GM10847 (cell line): ENCODE results near the gene SORCS2.

ENCODE experiments used
- POLR2A ChIP-seq: IDR thresholded peaks from 2 replicates; pipeline ENCODE4 v1.6.1; 2011; ENCODE audit not compliant: insufficient read length; ENCODE audit errors: extremely low read depth

The SORCS2 gene

GRCh38 chr4:7705593-7705992, 513.3 kb downstream of the SORCS2 start:
- no peak for TF ChIP-seq POLR2A

- TF ChIP-seq POLR2A = no peak
These were observed 515.9 kb downstream of the SORCS2 start for GRCh38 chr4:7708238-7708637.

- TF ChIP-seq POLR2A = no peak
These were observed 516.6 kb downstream of the SORCS2 start for GRCh38 chr4:7708981-7709380.

- TF ChIP-seq POLR2A = no peak
These were observed 517.1 kb downstream of the SORCS2 start for GRCh38 chr4:7709431-7709830.

- no peak for TF ChIP-seq POLR2A
These were observed 517.8 kb downstream of the SORCS2 start for GRCh38 chr4:7710126-7710525.

- TF ChIP-seq POLR2A = no peak
These were observed 518.4 kb downstream of the SORCS2 start for GRCh38 chr4:7710576-7711306.

GRCh38 chr4:7711307-7711963, 519.1 kb downstream of the SORCS2 start:
- no peak for TF ChIP-seq POLR2A

GRCh38 chr4:7712021-7712671, 519.8 kb downstream of the SORCS2 start:
- no peak for TF ChIP-seq POLR2A

GRCh38 chr4:7713757-7714156, 521.4 kb downstream of the SORCS2 start:
- TF ChIP-seq POLR2A = no peak

GRCh38 chr4:7714176-7714575, 521.8 kb downstream of the SORCS2 start:
- TF ChIP-seq POLR2A = no peak

- TF ChIP-seq POLR2A = no peak
These were observed 522.4 kb downstream of the SORCS2 start for GRCh38 chr4:7714738-7715137.

- no peak for TF ChIP-seq POLR2A
These were observed 523.1 kb downstream of the SORCS2 start for GRCh38 chr4:7715271-7716009.

GRCh38 chr4:7716010-7716721, 523.8 kb downstream of the SORCS2 start:
- TF ChIP-seq POLR2A = no peak

- no peak for TF ChIP-seq POLR2A
These were observed 524.8 kb downstream of the SORCS2 start for GRCh38 chr4:7717161-7717560.

- no peak for TF ChIP-seq POLR2A
These were observed 525.7 kb downstream of the SORCS2 start for GRCh38 chr4:7717946-7718490.
